ENCODE results near the gene STARD8.
"Not testable (repeated sequence)": the region's sequence is repeated elsewhere in the genome, so short reads cannot be mapped to it uniquely, and the experiment has no call there.

STARD8 gene

GRCh38 chrX:68681443-68681941, 34.0 kb downstream of the STARD8 start:
- no peaks in the 10 kb centered on the region for H3K36me3 ChIP-seq (ENCODE audit: control insufficient read depth, low read depth, low read length)
- H3K4me3 ChIP-seq (ENCODE audit: low read length), result no peak overlapping the region
- no peak overlapping the region for H3K27ac ChIP-seq (ENCODE audit: low read length)
- H3K4me1 ChIP-seq (ENCODE audit: control insufficient read depth, low read depth, low read length), result peaks cover 15% of the 10 kb centered on the region
- H3K9ac ChIP-seq (ENCODE audit: low read length), result no peak overlapping the region
- no peaks in the 10 kb centered on the region for H3K9me3 ChIP-seq (ENCODE audit: control insufficient read depth, low read depth, low read length)
- peaks cover 2% of the 10 kb centered on the region for H3K27me3 ChIP-seq (ENCODE audit: control insufficient read depth, insufficient read depth, low read length)

GRCh38 chrX:68682790-68683189, 35.3 kb downstream of the STARD8 start:
- H3K27me3 ChIP-seq (ENCODE audit: control insufficient read depth, insufficient read depth, low read length), result peaks cover 13% of the 10 kb centered on the region
- H3K36me3 ChIP-seq (ENCODE audit: control insufficient read depth, low read depth, low read length), result no peaks in the 10 kb centered on the region
- H3K9ac ChIP-seq (ENCODE audit: low read length), result no peak overlapping the region
- H3K4me3 ChIP-seq (ENCODE audit: low read length), result no peak overlapping the region
- no peaks in the 10 kb centered on the region for H3K9me3 ChIP-seq (ENCODE audit: control insufficient read depth, low read depth, low read length)
- peaks cover 15% of the 10 kb centered on the region for H3K4me1 ChIP-seq (ENCODE audit: control insufficient read depth, low read depth, low read length)
- no peak overlapping the region for H3K27ac ChIP-seq (ENCODE audit: low read length)

GRCh38 chrX:68683580-68683979, 36.1 kb downstream of the STARD8 start:
- H3K27ac ChIP-seq (ENCODE audit: low read length), result no peak overlapping the region
- H3K9ac ChIP-seq (ENCODE audit: low read length), result no peak overlapping the region
- H3K4me3 ChIP-seq (ENCODE audit: low read length), result no peak overlapping the region
- H3K36me3 ChIP-seq (ENCODE audit: control insufficient read depth, low read depth, low read length), result no peaks in the 10 kb centered on the region
- peaks cover 14% of the 10 kb centered on the region for H3K4me1 ChIP-seq (ENCODE audit: control insufficient read depth, low read depth, low read length)
- H3K9me3 ChIP-seq (ENCODE audit: control insufficient read depth, low read depth, low read length), result no peaks in the 10 kb centered on the region
- peaks cover 13% of the 10 kb centered on the region for H3K27me3 ChIP-seq (ENCODE audit: control insufficient read depth, insufficient read depth, low read length)

GRCh38 chrX:68684291-68684918, 36.9 kb downstream of the STARD8 start:
- Histone ChIP-seq H3K4me3 (ENCODE audit: low read length) (no peak overlapping the region), H3K9ac (ENCODE audit: low read length) (no peak overlapping the region), H3K27ac (ENCODE audit: low read length) (no peak overlapping the region), H3K4me1 (ENCODE audit: control insufficient read depth, low read depth, low read length) (peaks cover 9% of the 10 kb centered on the region), H3K36me3 (ENCODE audit: control insufficient read depth, low read depth, low read length) (no peaks in the 10 kb centered on the region), H3K27me3 (ENCODE audit: control insufficient read depth, insufficient read depth, low read length) (peaks cover 13% of the 10 kb centered on the region), H3K9me3 (ENCODE audit: control insufficient read depth, low read depth, low read length) (no peaks in the 10 kb centered on the region)

- Histone ChIP-seq H3K9me3 (ENCODE audit: control insufficient read depth, low read depth, low read length) (no peaks in the 10 kb centered on the region), H3K9ac (ENCODE audit: low read length) (no peak overlapping the region), H3K27me3 (ENCODE audit: control insufficient read depth, insufficient read depth, low read length) (peaks cover 13% of the 10 kb centered on the region), H3K4me3 (ENCODE audit: low read length) (no peak overlapping the region), H3K27ac (ENCODE audit: low read length) (no peak overlapping the region), H3K36me3 (ENCODE audit: control insufficient read depth, low read depth, low read length) (no peaks in the 10 kb centered on the region), H3K4me1 (ENCODE audit: control insufficient read depth, low read depth, low read length) (peaks cover 4% of the 10 kb centered on the region)
Measured at GRCh38 chrX:68684919-68685304, 37.4 kb downstream of the STARD8 start.

GRCh38 chrX:68685685-68686084, 38.2 kb downstream of the STARD8 start:
- Histone ChIP-seq H3K27me3 (ENCODE audit: control insufficient read depth, insufficient read depth, low read length) (peaks cover 13% of the 10 kb centered on the region), H3K4me1 (ENCODE audit: control insufficient read depth, low read depth, low read length) (no peaks in the 10 kb centered on the region), H3K4me3 (ENCODE audit: low read length) (peak overlapping the region; percentile 44), H3K9ac (ENCODE audit: low read length) (no peak overlapping the region), H3K9me3 (ENCODE audit: control insufficient read depth, low read depth, low read length) (peaks cover under 1% of the 10 kb centered on the region), H3K36me3 (ENCODE audit: control insufficient read depth, low read depth, low read length) (no peaks in the 10 kb centered on the region), H3K27ac (ENCODE audit: low read length) (no peak overlapping the region)

GRCh38 chrX:68686097-68686977, 38.9 kb downstream of the STARD8 start:
- Histone ChIP-seq H3K27me3 (ENCODE audit: control insufficient read depth, insufficient read depth, low read length) (peaks cover 13% of the 10 kb centered on the region), H3K9ac (ENCODE audit: low read length) (no peak overlapping the region), H3K9me3 (ENCODE audit: control insufficient read depth, low read depth, low read length) (peaks cover 4% of the 10 kb centered on the region), H3K4me1 (ENCODE audit: control insufficient read depth, low read depth, low read length) (no peaks in the 10 kb centered on the region), H3K36me3 (ENCODE audit: control insufficient read depth, low read depth, low read length) (no peaks in the 10 kb centered on the region), H3K27ac (ENCODE audit: low read length) (no peak overlapping the region), H3K4me3 (ENCODE audit: low read length) (peak overlapping the region; percentile 44)

GRCh38 chrX:68688931-68689330, 41.5 kb downstream of the STARD8 start:
- H3K4me3 ChIP-seq (ENCODE audit: low read length); H3K36me3 ChIP-seq (ENCODE audit: control insufficient read depth, low read depth, low read length); H3K27ac ChIP-seq (ENCODE audit: low read length); H3K4me1 ChIP-seq (ENCODE audit: control insufficient read depth, low read depth, low read length); H3K9ac ChIP-seq (ENCODE audit: low read length): not testable (repeated sequence)
- Histone ChIP-seq H3K9me3 (ENCODE audit: control insufficient read depth, low read depth, low read length) (peaks cover 12% of the 10 kb centered on the region), H3K27me3 (ENCODE audit: control insufficient read depth, insufficient read depth, low read length) (peaks cover 13% of the 10 kb centered on the region)

GRCh38 chrX:68690936-68691501, 43.6 kb downstream of the STARD8 start:
- H3K36me3 ChIP-seq (ENCODE audit: control insufficient read depth, low read depth, low read length), result no peaks in the 10 kb centered on the region
- H3K27ac ChIP-seq (ENCODE audit: low read length), result no peak overlapping the region
- H3K4me1 ChIP-seq (ENCODE audit: control insufficient read depth, low read depth, low read length), result peaks cover 11% of the 10 kb centered on the region
- H3K4me3 ChIP-seq (ENCODE audit: low read length), result no peak overlapping the region
- peaks cover 12% of the 10 kb centered on the region for H3K9me3 ChIP-seq (ENCODE audit: control insufficient read depth, low read depth, low read length)
- no peak overlapping the region for H3K9ac ChIP-seq (ENCODE audit: low read length)
- H3K27me3 ChIP-seq (ENCODE audit: control insufficient read depth, insufficient read depth, low read length), result peaks cover 21% of the 10 kb centered on the region

- Histone ChIP-seq H3K4me1 (ENCODE audit: control insufficient read depth, low read depth, low read length) (peaks cover 11% of the 10 kb centered on the region), H3K27me3 (ENCODE audit: control insufficient read depth, insufficient read depth, low read length) (peaks cover 15% of the 10 kb centered on the region), H3K9ac (ENCODE audit: low read length) (no peak overlapping the region), H3K27ac (ENCODE audit: low read length) (no peak overlapping the region), H3K9me3 (ENCODE audit: control insufficient read depth, low read depth, low read length) (peaks cover 12% of the 10 kb centered on the region), H3K36me3 (ENCODE audit: control insufficient read depth, low read depth, low read length) (no peaks in the 10 kb centered on the region), H3K4me3 (ENCODE audit: low read length) (no peak overlapping the region)
Measured at GRCh38 chrX:68691921-68692320, 44.5 kb downstream of the STARD8 start.

- Histone ChIP-seq H3K4me1 (ENCODE audit: control insufficient read depth, low read depth, low read length) (peaks cover 11% of the 10 kb centered on the region), H3K4me3 (ENCODE audit: low read length) (no peak overlapping the region), H3K27ac (ENCODE audit: low read length) (no peak overlapping the region), H3K9ac (ENCODE audit: low read length) (no peak overlapping the region), H3K27me3 (ENCODE audit: control insufficient read depth, insufficient read depth, low read length) (peaks cover 8% of the 10 kb centered on the region), H3K36me3 (ENCODE audit: control insufficient read depth, low read depth, low read length) (no peaks in the 10 kb centered on the region), H3K9me3 (ENCODE audit: control insufficient read depth, low read depth, low read length) (peaks cover 12% of the 10 kb centered on the region)
Measured at GRCh38 chrX:68692651-68693050, 45.2 kb downstream of the STARD8 start.

Measured in iPS-18a (cell line).